Naive thymus-derived CD4-positive, alpha-beta T cell (primary cell): ENCODE measurements around the gene ACADS. TPM values are rescaled to one million over a fixed set of nuclear protein-coding genes. Genes with fewer than 3 reads are reported as not detected.
A peak's percentile ranks its signal among the peaks of the same experiment; 100 is the strongest.

Experiments
- ATAC-seq: fragments of 150-1000 bp; cut with Tn5 transposase; 2 replicates; pipeline ENCODE4 v1.10.0; 2021; ENCODE audit warnings: mild to moderate bottlenecking, moderate library complexity
- CTCF ChIA-PET: fragments of 350-600 bp; sonication (Branson Sonifier 250); formaldehyde crosslinking; loops from one replicate; lab custom pipeline; 2021; ENCODE audit warnings: antibody characterized with exemption; lab: Charles Lee
- POLR2A ChIA-PET: fragments of 350-600 bp; sonication (Branson Sonifier 250); formaldehyde crosslinking; loops from one replicate; lab custom pipeline; 2021; ENCODE audit warnings: antibody characterized with exemption, inconsistent platforms; lab: Charles Lee
- DNase-seq, 9 donors: peaks; one replicate each; pipeline versions ENCODE4 v3.0.0 to v3.0.0-alpha.2; 2020 to 2022; ENCODE audit warnings: mixed read lengths in 1 of 9
- H3K27ac ChIP-seq: one replicate; pipeline ENCODE4 v1.7.0; 2013; ENCODE audit warnings: mild to moderate bottlenecking, low read depth, low read length, moderate library complexity
- H3K27me3 ChIP-seq, 2 donors: one replicate each; pipeline ENCODE4 v1.7.0; 2013; ENCODE audit warnings: low read length in 2 of 2, mild to moderate bottlenecking in 2 of 2, moderate library complexity in 2 of 2; ENCODE audit not compliant: control insufficient read depth in 2 of 2, insufficient read depth in 2 of 2
- H3K36me3 ChIP-seq, 3 experiments: 1 replicate in 2 of 3; 2 replicates in 1 of 3; pipeline ENCODE4 v1.7.0; 2013; ENCODE audit warnings: low read length in 3 of 3, mild to moderate bottlenecking in 3 of 3, moderate library complexity in 1 of 3; ENCODE audit not compliant: insufficient read depth in 3 of 3, control insufficient read depth in 2 of 3
- H3K4me1 ChIP-seq, 2 donors: one replicate each; pipeline ENCODE4 v1.7.0; 2013; ENCODE audit warnings: low read length in 2 of 2, mild to moderate bottlenecking in 2 of 2, moderate library complexity in 1 of 2; ENCODE audit not compliant: control insufficient read depth in 2 of 2, insufficient read depth in 2 of 2
- H3K4me3 ChIP-seq: 2 replicates; pipeline ENCODE4 v1.7.0; 2013; ENCODE audit warnings: mild to moderate bottlenecking, low read length
- H3K9me3 ChIP-seq, 3 experiments: 1 replicate in 2 of 3; 2 replicates in 1 of 3; pipeline ENCODE4 v1.7.0; 2013; ENCODE audit warnings: low read length in 3 of 3; ENCODE audit not compliant: control insufficient read depth in 2 of 3
- H3K27ac Mint-ChIP-seq, 9 donors: one replicate each; pipeline ENCODE4 v1.8.0; 2020 to 2022; ENCODE audit warnings: mixed read lengths in 9 of 9, mild to moderate bottlenecking in 8 of 9, moderate library complexity in 5 of 9, inconsistent platforms in 2 of 9
- H3K27me3 Mint-ChIP-seq, 5 donors: one replicate each; pipeline ENCODE4 v1.8.0; 2021 to 2022; ENCODE audit warnings: mixed read lengths in 5 of 5, mild to moderate bottlenecking in 1 of 5
- H3K36me3 Mint-ChIP-seq, 5 donors: one replicate each; pipeline ENCODE4 v1.8.0; 2020 to 2022; ENCODE audit warnings: mixed read lengths in 5 of 5, mild to moderate bottlenecking in 3 of 5, inconsistent platforms in 1 of 5
- H3K4me1 Mint-ChIP-seq, 7 donors: one replicate each; pipeline ENCODE4 v1.8.0; 2020 to 2022; ENCODE audit warnings: mixed read lengths in 7 of 7, mild to moderate bottlenecking in 3 of 7, inconsistent platforms in 1 of 7
- H3K4me3 Mint-ChIP-seq, 10 donors: one replicate each; pipeline ENCODE4 v1.8.0; 2020 to 2022; ENCODE audit warnings: mild to moderate bottlenecking in 10 of 10, mixed read lengths in 10 of 10, moderate library complexity in 6 of 10, inconsistent platforms in 2 of 10
- H3K9me3 Mint-ChIP-seq, 11 donors: one replicate each; pipeline ENCODE4 v1.8.0; 2020 to 2022; ENCODE audit warnings: mixed read lengths in 11 of 11, mild to moderate bottlenecking in 4 of 11, inconsistent platforms in 1 of 11, moderate library complexity in 1 of 11
- intact Hi-C, 2 donors: fragments of 100-400 bp; cut with micrococcal nuclease; formaldehyde crosslinking; loops; one replicate each; pipeline ENCODE4 v1.15.1; 2023
- polyA plus RNA-seq, 2 donors: library from polyadenylated mRNA; unstranded; fragments of 300-500 nt; fragmentation: Illumina TruSeq; gene quantifications; one replicate each; pipeline ENCODE4 v1.2.3, GENCODE V29; 2021
- total RNA-seq, 6 experiments: library from RNA in 5 of 6; stranded (reverse) in 5 of 6; gene quantifications; 1 replicate in 5 of 6; 2 replicates in 1 of 6; pipeline ENCODE4 v1.2.3 and lab custom pipeline; 2021 to 2026

ACADS gene
- total and polyA plus RNA-seq, 7 experiments from 2014 or later: 10.4 to 28.7 (median 16.0) TPM

DNA sequence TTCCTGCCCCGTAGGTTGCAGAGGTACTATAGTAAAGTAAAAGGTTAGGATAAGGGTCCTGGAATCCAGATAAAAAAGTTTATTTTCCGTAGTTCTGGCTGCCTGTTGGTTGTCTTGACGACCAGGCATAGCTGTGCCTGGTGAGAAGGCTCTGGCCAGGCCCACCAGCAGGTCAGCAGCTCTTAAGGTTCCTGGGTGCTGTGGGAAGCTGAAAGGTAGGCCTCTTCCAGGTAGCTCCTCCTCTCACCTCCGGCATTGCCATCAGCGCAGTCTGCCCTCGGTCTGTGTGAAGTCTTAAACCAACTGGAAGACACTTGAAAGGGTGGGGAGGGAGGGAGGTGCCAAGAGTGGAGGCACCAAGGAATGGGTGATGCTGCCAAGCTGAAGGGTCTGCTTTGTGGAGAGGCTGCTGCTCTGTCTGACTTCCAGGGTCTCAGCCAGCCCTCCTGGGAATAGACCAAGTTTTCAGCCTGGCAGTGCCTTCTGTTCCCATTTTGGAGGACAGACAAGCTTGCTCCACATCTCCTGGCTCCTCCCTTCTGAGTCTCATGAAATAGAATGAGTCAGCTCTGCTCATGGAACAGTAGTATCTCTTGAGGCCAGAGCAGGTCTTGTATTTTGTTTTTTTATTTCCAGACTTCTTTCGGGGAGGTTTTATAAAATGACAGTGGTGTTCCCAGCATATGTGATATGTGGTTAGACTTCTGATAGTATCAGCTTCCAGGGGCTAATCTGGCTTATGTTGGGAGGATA lies 5.2 kb upstream of the ACADS start:
- Mint-ChIP-seq H3K9me3 (no peaks in the 10 kb centered on the region), H3K36me3 (peaks cover 19 to 62% (median 21%) of the 10 kb centered on the region in 5 donors), H3K27ac (no peak overlapping the region), H3K4me1 (peaks cover 12 to 31% (median 24%) of the 10 kb centered on the region in 7 donors), H3K4me3 (no peak overlapping the region), H3K27me3 (no peaks in the 10 kb centered on the region)
- DNase-seq (no peak), ATAC-seq (peak; percentile 46)
- no peaks in the 10 kb centered on the region for H3K9me3 ChIP-seq
- ChIA-PET CTCF (interaction anchor here (1.5 kb wide), 1 partner anchor 9 kb away, joined by 3 read pairs; no protein-coding TSS in a partner anchor), POLR2A (interaction anchor here (0.9 kb wide), 1 partner anchor 13 kb away, joined by 3 read pairs; no protein-coding TSS in a partner anchor)
- intact Hi-C loops: no loop called here
- H3K4me1 ChIP-seq: peaks cover 5 to 7% of the 10 kb centered on the region in 2 donors
- H3K27ac ChIP-seq: no peak overlapping the region
- no peak overlapping the region for H3K4me3 ChIP-seq
- peaks cover 6 to 73% (median 22%) of the 10 kb centered on the region in 3 experiments for H3K36me3 ChIP-seq
- no peaks in the 10 kb centered on the region for H3K27me3 ChIP-seq

DNA sequence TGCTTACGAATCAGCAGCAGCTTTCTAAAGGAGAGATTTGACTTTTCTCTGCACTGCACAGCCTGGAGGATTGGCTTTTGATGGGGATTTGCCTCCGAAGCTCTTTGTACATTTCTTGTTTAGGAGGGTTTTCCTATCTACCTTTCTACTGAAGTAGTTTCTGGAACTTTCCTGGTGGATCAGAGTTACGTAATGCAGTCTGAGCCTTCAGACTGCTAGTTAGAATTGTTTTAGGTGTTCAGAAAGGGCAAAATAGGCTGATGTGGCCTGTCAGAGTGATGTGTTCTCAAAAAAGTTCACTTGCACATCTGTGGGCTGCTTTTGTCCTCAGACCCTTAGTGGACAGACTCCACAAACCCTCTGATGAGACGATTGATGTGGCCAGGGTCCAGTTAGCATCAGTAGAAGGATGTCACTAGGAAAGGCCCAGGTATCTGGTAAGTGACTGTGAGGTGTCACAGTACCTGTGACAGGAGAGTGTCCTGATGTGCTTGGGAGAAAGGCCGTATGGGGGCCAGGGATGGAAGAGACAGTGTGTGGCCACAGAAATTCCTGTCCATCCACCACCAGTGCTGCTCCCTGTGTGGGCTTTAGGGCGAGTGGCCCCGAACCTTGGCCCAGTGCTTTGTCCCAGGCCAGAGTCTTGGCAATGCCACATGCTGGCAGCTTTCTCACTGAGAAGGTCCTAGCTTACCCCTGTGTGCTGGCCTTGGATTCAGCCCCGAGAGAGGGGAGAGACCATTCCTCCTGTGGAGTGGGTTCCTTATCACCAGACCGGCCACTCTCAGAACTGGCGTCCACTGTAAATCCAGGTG lies 4.4 kb upstream of the ACADS start:
- Histone ChIP-seq H3K4me1 (peaks cover 7 to 8% of the 10 kb centered on the region in 2 donors), H3K27ac (no peak overlapping the region), H3K27me3 (no peaks in the 10 kb centered on the region), H3K4me3 (no peak overlapping the region), H3K36me3 (peaks cover 6 to 67% (median 19%) of the 10 kb centered on the region in 3 experiments), H3K9me3 (no peaks in the 10 kb centered on the region)
- ChIA-PET CTCF (interaction anchor here (1.5 kb wide), 1 partner anchor 10 kb away, joined by 3 read pairs; no protein-coding TSS in a partner anchor), POLR2A (no interaction called here)
- intact Hi-C loops: no loop called here
- H3K4me3 Mint-ChIP-seq: no peak overlapping the region
- no peak for ATAC-seq
- DNase-seq: no peak
- peaks cover 13 to 36% (median 28%) of the 10 kb centered on the region in 7 donors for H3K4me1 Mint-ChIP-seq
- no peaks in the 10 kb centered on the region for H3K27me3 Mint-ChIP-seq
- H3K27ac Mint-ChIP-seq: no peak overlapping the region
- H3K36me3 Mint-ChIP-seq: peaks cover 18 to 58% (median 20%) of the 10 kb centered on the region in 5 donors
- H3K9me3 Mint-ChIP-seq: no peaks in the 10 kb centered on the region

DNA sequence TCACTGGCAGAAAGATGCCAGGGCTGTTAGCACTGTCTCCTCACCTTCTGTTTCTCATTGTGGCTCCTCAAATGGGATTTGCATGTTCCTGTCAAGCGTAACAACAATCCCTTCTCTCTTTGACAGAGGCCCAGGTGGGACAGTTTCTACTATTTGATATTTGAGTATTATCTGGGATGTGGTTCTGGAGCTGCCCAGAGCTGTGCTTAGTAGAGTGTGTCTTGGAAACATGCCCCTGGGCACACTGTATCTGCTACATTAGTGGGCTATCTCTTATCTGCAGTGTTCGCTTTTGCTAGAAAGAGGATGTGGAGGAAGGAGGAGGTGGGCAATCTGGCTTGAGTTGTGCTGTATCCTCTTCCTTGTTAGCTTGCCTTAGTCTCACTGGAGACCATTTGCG lies 3.8 kb upstream of the ACADS start:
- Histone ChIP-seq H3K27ac (no peak overlapping the region), H3K4me3 (no peak overlapping the region), H3K4me1 (peaks cover 12 to 13% of the 10 kb centered on the region in 2 donors), H3K36me3 (peaks cover 2 to 60% (median 13%) of the 10 kb centered on the region in 3 experiments), H3K9me3 (no peaks in the 10 kb centered on the region), H3K27me3 (no peaks in the 10 kb centered on the region)
- no peak overlapping the region for H3K4me3 Mint-ChIP-seq
- DNase-seq: no peak
- POLR2A ChIA-PET: no interaction called here
- peaks cover 19 to 40% (median 34%) of the 10 kb centered on the region in 7 donors for H3K4me1 Mint-ChIP-seq
- CTCF ChIA-PET: no interaction called here
- no peaks in the 10 kb centered on the region for H3K9me3 Mint-ChIP-seq
- no peaks in the 10 kb centered on the region for H3K27me3 Mint-ChIP-seq
- intact Hi-C loops: no loop called here
- H3K27ac Mint-ChIP-seq: no peak overlapping the region
- H3K36me3 Mint-ChIP-seq: peaks cover 13 to 51% (median 18%) of the 10 kb centered on the region in 5 donors
- no peak for ATAC-seq

DNA sequence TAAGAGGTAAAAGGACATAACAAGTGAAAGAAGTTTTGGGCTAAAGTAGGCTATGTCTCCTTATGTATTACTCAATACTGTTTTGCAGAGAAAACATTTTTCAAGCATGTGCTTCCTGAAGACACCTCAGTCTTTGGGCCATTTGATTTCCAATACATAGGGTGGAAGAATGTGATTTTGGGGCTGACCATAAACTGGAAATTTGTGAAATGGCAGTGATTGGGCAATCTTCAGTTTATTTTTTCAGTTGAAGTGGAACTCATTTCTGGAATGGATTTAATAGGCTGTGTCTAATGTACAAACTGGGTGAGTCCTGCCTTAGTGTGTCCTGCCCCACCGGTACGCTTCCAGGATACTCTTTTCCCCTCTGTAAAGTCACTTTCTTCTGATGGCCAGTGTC lies 2.8 kb upstream of the ACADS start:
- H3K4me3 Mint-ChIP-seq: no peak overlapping the region
- Histone ChIP-seq H3K27me3 (no peaks in the 10 kb centered on the region), H3K27ac (no peak overlapping the region), H3K9me3 (no peaks in the 10 kb centered on the region), H3K4me1 (peaks cover 12 to 13% of the 10 kb centered on the region in 2 donors), H3K36me3 (peaks cover 0 to 52% (median 8%) of the 10 kb centered on the region in 3 experiments), H3K4me3 (no peak overlapping the region)
- no peaks in the 10 kb centered on the region for H3K27me3 Mint-ChIP-seq
- DNase-seq: no peak
- peaks cover 13 to 47% (median 18%) of the 10 kb centered on the region in 5 donors for H3K36me3 Mint-ChIP-seq
- no peak overlapping the region for H3K27ac Mint-ChIP-seq
- intact Hi-C loops: no loop called here
- CTCF ChIA-PET: no interaction called here
- POLR2A ChIA-PET: no interaction called here
- no peaks in the 10 kb centered on the region for H3K9me3 Mint-ChIP-seq
- H3K4me1 Mint-ChIP-seq: peaks cover 19 to 40% (median 34%) of the 10 kb centered on the region in 7 donors
- no peak for ATAC-seq

DNA sequence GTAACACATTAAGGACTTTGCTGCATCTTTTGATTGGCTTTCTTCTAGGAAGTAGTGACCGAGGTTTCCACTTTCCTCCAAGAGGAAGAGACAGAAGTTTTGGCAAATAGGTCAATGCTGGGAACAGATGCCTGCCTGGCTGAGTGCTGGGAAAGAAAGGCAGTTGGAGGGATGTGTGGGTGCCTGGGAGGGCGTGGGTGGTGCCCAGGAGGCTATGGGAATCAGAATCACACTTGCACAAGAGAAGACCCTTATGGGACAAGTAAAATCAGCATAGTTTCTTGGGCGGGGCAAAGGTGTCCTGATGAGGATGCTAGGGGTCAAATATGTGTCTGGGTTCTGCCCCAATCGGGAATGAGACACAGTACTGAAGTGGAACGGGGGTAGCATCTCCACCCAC lies 906 bp upstream of the ACADS start:
- intact Hi-C loops: loop anchor here (1.0 to 5.0 kb wide), 5 partner anchors 14 to 187 kb away; partner anchors contain the start of genes POP5 (in 2 of the 2), SPPL3 (in 2 of the 2) and UNC119B (in 1 of the 2)
- CTCF ChIA-PET: interaction anchor here (1.2 kb wide), 1 partner anchor 78 kb away, joined by 5 read pairs; no protein-coding TSS in a partner anchor
- POLR2A ChIA-PET: no interaction called here
- H3K4me3 Mint-ChIP-seq: peak overlapping the region; percentile 82 to 98 (median 90)
- peaks cover 12 to 13% of the 10 kb centered on the region in 2 donors for H3K4me1 ChIP-seq
- no peaks in the 10 kb centered on the region for H3K27me3 Mint-ChIP-seq
- H3K9me3 ChIP-seq: no peaks in the 10 kb centered on the region
- no peak overlapping the region for H3K27ac ChIP-seq
- no peaks in the 10 kb centered on the region for H3K27me3 ChIP-seq
- peaks cover 6 to 30% (median 23%) of the 10 kb centered on the region in 7 donors for H3K4me1 Mint-ChIP-seq
- H3K27ac Mint-ChIP-seq: peak overlapping the region in 8 of 9 donors; percentile 21 to 84 (median 59)
- DNase-seq: no peak
- no peaks in the 10 kb centered on the region for H3K9me3 Mint-ChIP-seq
- H3K36me3 Mint-ChIP-seq: peaks cover 6 to 39% (median 12%) of the 10 kb centered on the region in 5 donors
- no peak for ATAC-seq
- peaks cover 0 to 33% (median 0%) of the 10 kb centered on the region in 3 experiments for H3K36me3 ChIP-seq
- H3K4me3 ChIP-seq: no peak overlapping the region

DNA sequence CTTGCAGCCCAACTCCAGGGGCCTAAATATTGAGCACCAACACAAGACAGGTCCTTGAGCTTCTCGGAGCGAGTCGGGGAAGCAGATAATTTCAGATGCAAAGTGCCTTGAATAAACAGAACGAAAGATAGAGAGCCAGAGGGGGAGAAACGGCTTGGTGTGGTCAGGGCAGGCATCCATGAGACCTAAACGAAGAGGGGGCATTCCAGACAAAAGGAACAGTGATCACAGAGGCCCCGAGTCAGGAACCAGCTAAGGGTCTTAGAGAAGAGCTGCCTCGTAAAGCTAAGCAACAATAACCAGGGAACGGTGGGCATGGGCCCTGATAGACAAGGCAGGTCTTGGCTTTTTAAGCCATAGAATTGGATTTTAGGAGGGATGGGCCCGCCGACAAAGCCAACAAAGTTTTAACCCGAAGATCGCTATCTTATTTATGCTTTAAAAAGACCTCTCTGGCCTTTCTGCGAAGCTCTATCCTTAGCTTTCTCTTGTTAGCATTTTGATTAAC lies 421 bp upstream of the ACADS start:
- CTCF ChIA-PET: interaction anchor here (1.2 kb wide), 1 partner anchor 78 kb away, joined by 5 read pairs; no protein-coding TSS in a partner anchor
- H3K9me3 Mint-ChIP-seq: no peaks in the 10 kb centered on the region
- Histone ChIP-seq H3K4me1 (peaks cover 12 to 13% of the 10 kb centered on the region in 2 donors), H3K27me3 (no peaks in the 10 kb centered on the region), H3K4me3 (peak overlapping the region; percentile 78), H3K36me3 (peaks cover 0 to 31% (median 0%) of the 10 kb centered on the region in 3 experiments), H3K9me3 (no peaks in the 10 kb centered on the region), H3K27ac (peak overlapping the region; percentile 76)
- peak overlapping the region; percentile 25 to 84 (median 70) for H3K27ac Mint-ChIP-seq
- DNase-seq: no peak
- H3K4me1 Mint-ChIP-seq: peaks cover 6 to 28% (median 23%) of the 10 kb centered on the region in 7 donors
- POLR2A ChIA-PET: no interaction called here
- H3K36me3 Mint-ChIP-seq: peaks cover 6 to 39% (median 12%) of the 10 kb centered on the region in 5 donors
- intact Hi-C loops: loop anchor here (1.0 to 5.0 kb wide), 5 partner anchors 15 to 188 kb away; partner anchors contain the start of genes POP5 (in 2 of the 2), SPPL3 (in 2 of the 2) and UNC119B (in 1 of the 2)
- no peaks in the 10 kb centered on the region for H3K27me3 Mint-ChIP-seq
- peak overlapping the region; percentile 82 to 98 (median 90) for H3K4me3 Mint-ChIP-seq
- no peak for ATAC-seq
